ENCODE measurements around the gene ROMO1. TPM values are rescaled to one million over a fixed set of nuclear protein-coding genes. Genes with fewer than 3 reads are reported as not detected.
A peak's percentile ranks its signal among the peaks of the same experiment; 100 is the strongest.
"Not testable (repeated sequence)": the region's sequence is repeated elsewhere in the genome, so short reads cannot be mapped to it uniquely, and the experiment has no call there.

ROMO1 gene
- total RNA-seq, 2 experiments from 2014 or later, result 32.9 to 35.8 TPM

DNA sequence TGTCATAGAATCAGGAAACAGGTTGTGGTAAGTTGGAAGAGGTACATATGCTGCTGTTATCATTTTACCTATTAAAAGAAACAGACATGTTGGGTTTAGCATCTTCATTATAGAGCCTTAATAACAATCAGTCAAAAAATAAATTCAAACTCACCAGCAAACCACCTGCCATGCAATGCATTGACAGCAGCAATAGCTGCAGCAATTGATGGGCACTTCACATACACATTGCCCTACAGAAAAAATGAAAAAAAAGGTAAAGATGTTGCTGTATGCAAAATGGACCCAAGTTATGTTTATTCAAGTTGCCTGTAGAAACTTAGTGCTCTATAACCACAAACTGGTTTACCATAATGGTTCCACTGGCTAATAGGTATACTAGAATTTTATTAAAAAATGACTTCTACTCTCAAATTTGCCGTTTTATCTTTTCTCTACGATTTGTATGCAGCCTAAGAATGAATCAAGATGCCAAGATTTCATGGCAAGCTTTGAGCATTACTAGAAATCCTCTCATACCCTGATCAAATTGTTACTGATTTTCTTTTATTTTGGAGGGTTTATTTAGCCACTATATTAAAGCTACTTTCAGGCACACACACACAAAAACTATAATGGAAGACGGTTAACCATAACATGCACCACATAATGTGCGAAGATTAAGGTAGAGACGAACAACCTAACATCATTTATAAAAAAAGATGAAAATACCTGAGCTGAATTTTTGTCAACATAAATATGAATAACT, 5.5 kb downstream of the ROMO1 start:
- Mint-ChIP-seq H3K36me3 (ENCODE audit: low read depth) (peaks cover 92% of the 10 kb centered on the region), H3K27me3 (no peaks in the 10 kb centered on the region), H3K4me3 (no peak overlapping the region), H3K9me3 (no peaks in the 10 kb centered on the region), H3K27ac (peak overlapping the region; percentile 2), H3K4me1 (ENCODE audit: low read depth) (peaks cover 47% of the 10 kb centered on the region)
- ATAC-seq (ENCODE audit: poor library complexity) (no peak), DNase-seq (no peak)
- ChIA-PET POLR2A (interaction anchor here (1.2 to 7.8 kb wide), 5 partner anchors 11 to 103 kb away, joined by 3 to 125 read pairs (median 4); partner anchors contain the start of gene RBM39), CTCF (interaction anchor here (0.6 to 1.7 kb wide), 5 partner anchors 13 to 104 kb away, joined by 3 to 5 read pairs (median 4); partner anchors contain the start of gene RBM39)
- peaks cover 82% of the 10 kb centered on the region for H3K36me3 ChIP-seq (ENCODE audit: insufficient read depth, low read length)
- no peaks in the 10 kb centered on the region for H3K27me3 ChIP-seq (ENCODE audit: control insufficient read depth in 1 of 2, insufficient read depth in 2 of 2, low read length in 2 of 2)
- intact Hi-C loops (cut with DNase I, micrococcal nuclease), result loop anchor here in 1 of 2 experiments (5.0 kb wide), 2 partner anchors 33 to 178 kb away; no protein-coding TSS in a partner anchor
- TF ChIP-seq, protein P1, sequence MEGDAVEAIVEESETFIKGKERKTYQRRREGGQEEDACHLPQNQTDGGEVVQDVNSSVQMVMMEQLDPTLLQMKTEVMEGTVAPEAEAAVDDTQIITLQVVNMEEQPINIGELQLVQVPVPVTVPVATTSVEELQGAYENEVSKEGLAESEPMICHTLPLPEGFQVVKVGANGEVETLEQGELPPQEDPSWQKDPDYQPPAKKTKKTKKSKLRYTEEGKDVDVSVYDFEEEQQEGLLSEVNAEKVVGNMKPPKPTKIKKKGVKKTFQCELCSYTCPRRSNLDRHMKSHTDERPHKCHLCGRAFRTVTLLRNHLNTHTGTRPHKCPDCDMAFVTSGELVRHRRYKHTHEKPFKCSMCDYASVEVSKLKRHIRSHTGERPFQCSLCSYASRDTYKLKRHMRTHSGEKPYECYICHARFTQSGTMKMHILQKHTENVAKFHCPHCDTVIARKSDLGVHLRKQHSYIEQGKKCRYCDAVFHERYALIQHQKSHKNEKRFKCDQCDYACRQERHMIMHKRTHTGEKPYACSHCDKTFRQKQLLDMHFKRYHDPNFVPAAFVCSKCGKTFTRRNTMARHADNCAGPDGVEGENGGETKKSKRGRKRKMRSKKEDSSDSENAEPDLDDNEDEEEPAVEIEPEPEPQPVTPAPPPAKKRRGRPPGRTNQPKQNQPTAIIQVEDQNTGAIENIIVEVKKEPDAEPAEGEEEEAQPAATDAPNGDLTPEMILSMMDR (IDR thresholded peaks at IDR 0.05), result no peak
- no peaks in the 10 kb centered on the region for H3K9me3 ChIP-seq (ENCODE audit: control insufficient read depth in 1 of 2, insufficient read depth in 1 of 2, low read length in 2 of 2)
- no peak overlapping the region for H3K27ac ChIP-seq (ENCODE audit: low read depth in 1 of 2, low read length in 2 of 2)
- H3K4me1 ChIP-seq (ENCODE audit: insufficient read depth, low read length), result peaks cover 3% of the 10 kb centered on the region
- H3K4me3 ChIP-seq (ENCODE audit: low read length), result no peak overlapping the region

- H3K4me3 Mint-ChIP-seq; H3K27ac Mint-ChIP-seq; ATAC-seq (ENCODE audit: poor library complexity); DNase-seq; H3K4me3 ChIP-seq (ENCODE audit: low read length); intact Hi-C loops (cut with DNase I, micrococcal nuclease); H3K9me3 ChIP-seq (ENCODE audit: control insufficient read depth in 1 of 2, insufficient read depth in 1 of 2, low read length in 2 of 2); H3K9me3 Mint-ChIP-seq; H3K27me3 Mint-ChIP-seq; H3K27ac ChIP-seq (ENCODE audit: low read depth in 1 of 2, low read length in 2 of 2); H3K4me1 ChIP-seq (ENCODE audit: insufficient read depth, low read length); H3K27me3 ChIP-seq (ENCODE audit: control insufficient read depth in 1 of 2, insufficient read depth in 2 of 2, low read length in 2 of 2): not testable (repeated sequence)
- POLR2A ChIA-PET, result interaction anchor here (0.9 to 7.8 kb wide), 3 partner anchors 10 to 97 kb away, joined by 3 to 125 read pairs (median 6); partner anchors contain the start of gene RBM39
- peaks cover 94% of the 10 kb centered on the region for H3K36me3 ChIP-seq (ENCODE audit: insufficient read depth, low read length)
- CTCF ChIA-PET, result interaction anchor here (0.5 to 1.2 kb wide), 2 partner anchors 80 to 105 kb away, joined by 3 to 4 read pairs; no protein-coding TSS in a partner anchor
- H3K36me3 Mint-ChIP-seq (ENCODE audit: low read depth), result peaks cover 93% of the 10 kb centered on the region
- H3K4me1 Mint-ChIP-seq (ENCODE audit: low read depth), result peaks cover 47% of the 10 kb centered on the region
Measured at GRCh38 chr20:35705894-35706293, 6.7 kb downstream of the ROMO1 start.

GRCh38 chr20:35706591-35707529, 7.7 kb downstream of the ROMO1 start:
- intact Hi-C loops (cut with DNase I, micrococcal nuclease); ATAC-seq (ENCODE audit: poor library complexity): not testable (repeated sequence)
- POLR2A ChIA-PET, result interaction anchor here (0.9 to 7.8 kb wide), 9 partner anchors 9 to 96 kb away, joined by 3 to 125 read pairs (median 3); partner anchors contain the start of genes CPNE1, RBM12 and RBM39

More at GRCh38 chr20:35706591-35707529, 7.7 kb downstream of the ROMO1 start:
- H3K9me3 ChIP-seq (ENCODE audit: control insufficient read depth in 1 of 2, insufficient read depth in 1 of 2, low read length in 2 of 2); H3K4me1 ChIP-seq (ENCODE audit: insufficient read depth, low read length); H3K27ac Mint-ChIP-seq; H3K9me3 Mint-ChIP-seq; H3K27me3 Mint-ChIP-seq; H3K4me3 Mint-ChIP-seq; H3K27me3 ChIP-seq (ENCODE audit: control insufficient read depth in 1 of 2, insufficient read depth in 2 of 2, low read length in 2 of 2); DNase-seq; H3K27ac ChIP-seq (ENCODE audit: low read depth in 1 of 2, low read length in 2 of 2); H3K4me3 ChIP-seq (ENCODE audit: low read length): not testable (repeated sequence)
- peaks cover 99% of the 10 kb centered on the region for H3K36me3 ChIP-seq (ENCODE audit: insufficient read depth, low read length)
- peaks cover 99% of the 10 kb centered on the region for H3K36me3 Mint-ChIP-seq (ENCODE audit: low read depth)
- peaks cover 50% of the 10 kb centered on the region for H3K4me1 Mint-ChIP-seq (ENCODE audit: low read depth)
- CTCF ChIA-PET, result interaction anchor here (1.5 kb wide), 1 partner anchor 12 kb away, joined by 4 read pairs; no protein-coding TSS in a partner anchor

All from CD4-positive, alpha-beta T cell (primary cell).